CD1c-positive myeloid dendritic cell (primary cell): ENCODE data around the gene PIGU.
"Not testable (repeated sequence)": the region's sequence is repeated elsewhere in the genome, so short reads cannot be mapped to it uniquely, and the experiment has no call there.

Source experiments
- DNase-seq: peaks from one replicate; pipeline ENCODE4 v3.0.0-alpha.2; 2016; ENCODE audit errors: extremely low spot score

The PIGU gene

DNA sequence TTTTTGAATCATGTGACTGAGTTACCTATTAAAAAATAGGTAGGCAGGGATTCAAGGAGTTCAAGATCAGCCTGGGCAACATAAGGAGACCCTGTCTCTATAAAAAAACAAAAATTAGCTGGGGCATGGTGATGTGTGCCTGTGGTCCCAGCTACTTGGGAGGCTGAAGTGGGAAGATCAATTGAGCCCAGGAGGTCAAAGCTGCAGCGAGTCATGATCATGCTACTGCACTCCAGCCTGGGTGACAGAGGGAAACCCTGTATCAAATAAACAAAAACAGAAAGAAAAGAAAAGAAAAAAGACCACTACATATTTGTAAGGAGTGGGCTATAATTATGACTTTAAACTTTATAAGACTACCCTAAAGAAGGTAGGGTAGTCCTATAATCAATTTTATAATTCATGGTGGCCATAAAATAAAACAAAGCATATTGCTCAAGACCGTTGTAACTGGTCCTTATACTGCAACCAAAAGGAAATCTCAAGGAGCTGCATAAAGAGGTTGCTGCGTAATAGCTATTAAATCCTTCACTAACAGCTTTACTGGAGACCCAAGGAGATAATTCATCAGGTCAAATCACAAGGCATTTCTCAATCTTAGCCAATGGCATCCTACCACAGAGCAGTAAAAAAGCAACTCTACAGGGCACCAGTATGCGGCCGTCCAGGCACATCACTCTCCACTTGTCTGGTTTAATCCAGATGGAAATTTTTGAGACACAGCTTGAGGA is 13.5 kb downstream of the PIGU start:
- DNase-seq, result no peak

DNA sequence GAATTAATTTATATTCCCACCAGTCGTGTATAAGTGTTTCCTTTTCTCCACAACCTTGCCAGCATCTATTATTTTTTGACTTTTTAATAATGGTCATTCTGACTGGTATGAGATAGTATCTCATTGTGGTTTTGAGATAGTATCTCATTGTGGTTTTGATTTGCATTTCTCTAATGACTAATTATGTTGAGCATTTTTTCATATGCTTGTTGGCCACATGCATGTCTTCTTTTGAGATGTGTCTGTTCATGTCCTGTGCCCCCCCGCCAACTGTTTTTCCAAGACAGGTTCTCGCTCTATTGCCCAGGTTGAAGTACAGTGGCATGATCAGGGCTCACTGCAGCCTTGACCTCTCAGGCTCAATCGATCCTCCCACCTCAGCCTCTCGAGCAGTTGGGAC is 15.1 kb downstream of the PIGU start:
- DNase-seq, result not testable (repeated sequence)

DNA sequence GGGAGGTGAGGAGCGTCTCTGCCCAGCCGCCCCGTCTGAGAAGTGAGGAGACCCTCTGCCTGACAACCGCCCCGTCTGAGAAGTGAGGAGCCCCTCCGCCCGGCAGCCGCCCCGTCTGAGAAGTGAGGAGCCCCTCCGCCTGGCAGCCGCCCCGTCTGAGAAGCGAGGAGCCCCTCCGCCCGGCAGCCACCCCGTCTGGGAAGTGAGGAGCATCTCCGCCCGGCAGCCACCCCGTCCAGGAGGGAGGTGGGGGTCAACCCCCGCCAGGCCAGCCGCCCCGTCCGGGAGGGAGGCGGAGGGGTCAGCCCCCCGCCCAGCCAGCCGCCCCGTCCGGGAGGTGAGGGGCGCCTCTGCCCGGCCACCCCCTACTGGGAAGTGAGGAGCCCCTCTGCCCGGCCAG is 18.2 kb downstream of the PIGU start:
- DNase-seq, result not testable (repeated sequence)

DNA sequence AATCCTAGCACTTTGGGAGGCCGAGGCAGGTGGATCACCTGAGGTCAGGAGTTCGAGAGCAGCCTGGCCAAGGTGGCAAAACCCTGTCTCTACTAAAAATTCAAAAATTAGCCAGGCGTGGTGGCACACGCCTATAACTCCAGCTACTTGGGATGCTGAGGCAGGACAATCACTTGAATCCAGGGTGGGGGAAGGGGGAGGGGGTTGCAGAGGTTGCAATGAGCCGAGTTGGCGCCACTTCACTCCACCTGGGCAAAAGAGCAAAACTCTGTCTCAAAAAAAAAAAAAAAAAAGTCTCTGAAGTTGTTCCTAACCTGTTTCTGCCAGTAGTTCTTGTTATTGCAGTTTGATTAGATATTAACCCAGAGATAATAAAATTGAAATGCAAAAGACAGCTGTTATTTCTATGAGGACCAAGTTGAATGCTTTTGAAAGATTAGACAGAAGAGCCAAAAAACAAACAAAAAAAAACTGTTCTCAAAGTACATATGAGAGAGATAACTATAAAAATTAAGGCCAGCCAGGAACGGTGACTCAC is 22.6 kb downstream of the PIGU start:
- DNase-seq, result no peak

DNA sequence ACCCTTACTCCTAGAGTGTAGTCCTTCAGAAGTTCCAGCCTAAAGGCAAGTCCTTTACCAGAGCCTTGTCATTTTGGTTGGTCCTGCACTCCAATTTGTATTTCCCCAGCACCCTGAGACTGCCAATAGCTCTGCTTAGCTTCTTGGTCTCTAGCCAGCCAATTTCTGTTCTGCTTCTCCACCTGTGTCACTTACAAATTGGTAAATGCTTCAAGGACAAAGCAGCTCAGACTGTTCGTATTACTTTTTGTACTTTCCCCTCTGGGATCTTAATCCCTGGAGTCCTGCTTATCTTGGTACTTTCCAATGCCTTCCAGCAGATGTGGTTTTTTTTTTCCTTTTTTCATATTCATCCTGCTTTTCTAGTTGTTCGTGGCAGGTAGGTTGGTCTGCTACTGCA is 25.7 kb downstream of the PIGU start:
- DNase-seq, result no peak

DNA sequence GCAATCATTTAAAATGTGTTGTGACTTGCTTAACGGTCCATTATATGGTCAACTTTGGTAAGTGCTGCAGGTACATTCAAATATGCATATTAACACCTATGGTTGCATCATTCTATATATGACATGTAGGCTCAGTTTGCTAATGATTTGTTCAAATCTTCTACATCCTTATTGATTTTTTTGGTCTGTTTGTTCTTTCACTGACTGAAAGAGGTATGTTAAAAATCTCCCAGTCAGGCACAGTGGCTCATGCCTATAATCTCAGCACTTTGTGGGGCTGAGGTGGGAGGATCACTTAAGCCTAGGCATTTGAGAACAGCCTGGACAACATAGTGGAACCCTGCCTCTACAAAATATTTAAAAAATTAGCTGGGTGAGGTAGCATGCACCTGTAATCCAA is 29.2 kb downstream of the PIGU start:
- no peak for DNase-seq

DNA sequence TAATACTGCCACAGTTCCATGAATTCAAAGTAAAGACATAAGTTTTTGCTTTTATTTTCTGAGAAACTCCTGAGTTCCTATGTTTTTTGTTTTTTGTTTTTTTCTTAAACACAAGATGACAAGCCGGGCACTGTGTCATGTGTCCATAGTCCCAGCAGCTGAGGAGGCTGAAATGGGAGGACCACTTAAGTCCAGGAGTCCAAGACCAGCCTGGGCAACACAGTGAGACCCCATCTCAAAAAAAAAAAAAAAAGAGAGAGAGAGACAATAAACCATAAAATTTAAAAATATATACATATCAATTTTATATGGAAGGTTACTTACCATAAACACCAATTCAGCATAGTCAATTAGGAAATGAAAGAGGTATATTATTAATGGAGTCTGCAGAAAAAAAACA is 31.9 kb downstream of the PIGU start:
- DNase-seq, result no peak

DNA sequence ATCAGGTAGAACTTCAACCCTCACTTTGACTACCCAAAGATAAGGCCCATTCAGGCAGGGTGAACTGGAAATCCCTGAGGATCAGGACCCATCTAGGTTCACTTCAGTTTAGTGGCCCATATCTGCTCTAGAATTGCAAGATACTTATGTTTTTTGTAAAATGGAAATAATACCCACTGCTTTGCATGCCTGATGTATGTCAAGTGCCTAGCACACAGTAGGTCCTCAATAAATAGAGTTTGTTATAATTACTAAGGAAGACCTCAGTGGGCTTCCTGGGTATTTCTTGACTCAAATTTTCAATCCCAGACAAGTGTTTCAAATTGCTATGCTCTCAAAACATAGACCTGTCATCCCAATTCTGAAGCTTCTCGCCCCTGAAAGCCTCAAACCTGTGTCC is 32.5 kb downstream of the PIGU start:
- DNase-seq, result no peak

DNA sequence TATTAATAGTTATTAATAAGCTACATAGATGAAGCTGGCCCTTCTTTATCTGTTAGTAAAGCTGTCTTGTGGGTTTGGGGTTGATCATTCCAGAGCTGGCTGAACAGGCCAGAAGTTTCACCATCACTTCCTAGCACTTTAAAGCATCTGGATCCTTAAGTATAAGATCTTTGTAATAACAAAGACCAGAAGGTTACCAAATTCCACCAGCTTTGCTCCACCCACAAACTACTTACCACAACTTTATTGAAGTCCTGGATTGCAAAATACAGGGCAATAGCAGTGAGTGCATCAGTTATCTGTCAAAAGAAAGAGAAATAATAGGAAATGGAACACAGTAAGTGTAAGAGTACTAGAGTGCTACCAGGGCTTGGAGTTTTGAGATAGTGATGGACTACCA is 33.0 kb downstream of the PIGU start:
- no peak for DNase-seq

DNA sequence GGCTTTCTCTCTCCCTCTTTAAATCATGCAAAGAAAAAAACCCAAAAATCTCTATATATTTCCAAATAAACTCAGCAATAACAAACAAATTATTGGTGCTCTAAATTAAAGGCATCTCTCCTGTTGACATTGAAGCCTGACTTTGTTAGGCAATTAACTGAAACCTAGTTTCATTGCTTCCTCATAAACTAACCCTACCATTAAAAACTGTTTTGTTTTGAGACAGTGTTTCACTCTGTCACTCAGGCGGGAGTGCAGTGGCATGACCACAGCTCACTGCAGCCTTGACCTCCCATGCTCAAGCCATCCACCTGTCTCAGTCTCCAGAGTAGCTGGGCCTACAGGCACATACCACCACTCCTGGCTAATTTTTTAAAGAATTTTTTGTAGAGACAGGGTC is 34.9 kb downstream of the PIGU start:
- no peak for DNase-seq

DNA sequence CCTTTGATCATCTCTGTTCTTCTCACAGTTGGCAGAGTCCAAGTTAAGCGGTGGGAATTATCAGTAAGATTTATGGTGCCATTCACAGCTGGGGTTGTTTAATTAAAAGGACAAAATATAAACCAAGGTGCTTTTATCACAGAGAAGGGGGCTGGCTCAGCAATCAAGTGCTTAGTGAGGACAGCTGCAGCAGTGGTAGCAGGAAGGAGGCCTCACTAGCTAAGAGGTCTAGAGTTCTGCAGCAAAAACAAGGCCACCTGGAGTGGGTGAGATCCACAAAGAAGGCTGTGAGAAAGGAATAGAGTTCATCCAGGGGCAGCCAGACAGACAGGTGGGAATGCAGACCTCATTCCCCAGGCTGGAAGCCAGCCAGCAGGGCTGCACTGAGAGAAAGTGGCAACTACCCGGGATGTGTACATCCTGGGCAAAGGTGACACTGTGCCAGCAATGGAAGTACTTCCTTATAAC is 37.1 kb downstream of the PIGU start:
- DNase-seq, result no peak

DNA sequence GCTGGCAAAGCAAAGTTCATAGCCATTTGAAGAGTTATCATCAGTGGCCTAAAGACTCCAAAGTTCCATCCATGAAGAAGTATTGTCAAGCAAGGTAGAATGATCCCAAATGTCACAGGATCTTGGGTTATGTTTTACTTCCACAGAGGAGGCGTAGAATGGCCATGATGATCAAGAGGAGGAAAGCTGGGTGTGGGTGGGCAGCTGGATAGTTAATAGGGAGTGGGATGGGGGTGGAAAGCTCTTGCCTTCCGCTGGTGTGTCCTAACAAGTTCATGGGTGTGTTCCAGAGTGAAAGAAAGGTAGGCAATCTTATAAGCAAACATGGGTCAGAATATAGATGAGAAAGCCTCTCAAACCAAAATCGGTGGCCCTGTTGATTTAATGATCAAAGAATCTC is 38.4 kb downstream of the PIGU start:
- DNase-seq, result no peak

DNA sequence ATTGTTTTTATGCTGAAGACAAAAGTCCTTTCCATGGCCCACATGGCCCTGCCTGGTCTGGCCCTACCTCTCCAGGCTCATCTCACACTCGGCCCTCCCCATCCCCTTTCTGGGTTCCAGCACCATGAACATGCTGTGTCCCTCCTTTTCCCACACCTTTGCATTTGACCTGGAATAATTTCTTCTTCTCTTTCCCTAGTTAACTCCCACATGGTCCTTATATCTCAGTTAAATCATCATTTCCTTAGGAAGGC is 38.9 kb downstream of the PIGU start:
- no peak for DNase-seq

DNA sequence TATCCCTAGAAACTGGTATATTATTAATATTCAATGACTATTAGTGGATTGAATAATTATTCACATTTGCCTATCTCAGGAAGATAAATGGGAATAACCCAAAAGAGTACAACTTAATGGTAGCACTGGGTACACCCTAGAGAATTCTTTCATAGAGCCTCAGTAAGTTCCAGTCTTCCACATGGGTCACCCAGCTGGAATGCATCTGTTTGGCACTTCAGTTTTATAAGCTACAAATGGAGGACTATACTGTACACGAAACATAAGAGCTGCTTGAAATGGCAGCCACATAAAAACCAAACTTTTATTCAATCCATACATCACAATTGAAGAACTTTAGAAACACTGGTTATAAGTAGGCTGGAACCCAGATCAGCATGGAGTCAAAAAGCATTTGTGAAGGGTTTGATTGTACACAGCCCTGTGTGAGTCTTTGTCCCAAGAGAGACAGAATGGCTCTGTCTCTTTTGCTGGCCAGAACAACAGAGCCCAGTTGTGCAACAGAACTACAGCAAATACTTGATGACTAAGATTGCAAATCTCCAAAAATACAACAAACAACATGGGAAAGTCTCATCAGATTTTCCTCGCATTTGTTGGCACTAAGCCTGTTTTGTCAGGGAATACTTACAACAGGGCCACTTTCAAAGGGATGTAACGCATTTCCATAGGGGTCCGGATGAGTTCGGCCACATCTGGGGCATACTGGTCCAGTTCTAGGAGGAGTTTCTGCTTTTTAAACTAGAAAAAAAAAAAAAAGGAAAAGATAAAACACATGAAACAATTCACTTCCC is 39.5 kb downstream of the PIGU start:
- no peak for DNase-seq

DNA sequence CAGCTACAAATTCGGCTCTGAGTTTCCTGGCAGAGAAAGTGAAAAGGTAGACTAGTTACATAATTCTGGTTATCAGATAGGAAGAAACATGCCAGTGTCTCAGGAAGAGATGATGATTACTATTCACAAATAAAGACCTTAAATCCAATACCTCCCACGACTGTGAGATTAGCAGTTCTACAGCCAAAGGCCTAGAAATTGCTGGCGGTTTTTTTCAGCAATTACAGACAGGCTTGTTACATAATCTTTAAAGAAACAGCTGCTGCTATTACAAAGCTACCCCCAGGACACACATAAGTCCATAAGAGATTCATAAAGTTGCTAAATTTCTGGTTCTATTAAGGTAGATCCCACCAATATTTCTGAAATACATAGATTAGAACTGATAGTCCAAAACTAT is 40.2 kb downstream of the PIGU start:
- no peak for DNase-seq

DNA sequence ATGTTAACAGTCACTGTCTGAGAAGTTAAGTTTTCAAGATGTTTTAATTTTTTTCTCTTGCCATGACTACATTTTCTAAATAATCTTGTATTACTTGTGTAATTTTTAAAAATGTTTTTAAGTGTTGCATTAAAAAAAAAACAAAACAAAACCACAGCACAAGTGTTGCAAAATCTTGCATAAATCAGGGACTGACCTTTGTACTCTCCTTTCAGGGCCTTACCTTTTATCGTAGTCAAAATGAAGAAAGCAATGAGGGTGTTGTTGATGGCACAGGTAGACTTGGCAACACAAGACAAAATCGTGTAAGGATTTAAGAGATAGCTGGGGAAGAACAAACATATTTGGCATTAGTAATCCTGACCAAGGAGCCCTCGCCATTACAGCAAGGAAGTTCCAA is 42.5 kb downstream of the PIGU start:
- DNase-seq, result no peak

DNA sequence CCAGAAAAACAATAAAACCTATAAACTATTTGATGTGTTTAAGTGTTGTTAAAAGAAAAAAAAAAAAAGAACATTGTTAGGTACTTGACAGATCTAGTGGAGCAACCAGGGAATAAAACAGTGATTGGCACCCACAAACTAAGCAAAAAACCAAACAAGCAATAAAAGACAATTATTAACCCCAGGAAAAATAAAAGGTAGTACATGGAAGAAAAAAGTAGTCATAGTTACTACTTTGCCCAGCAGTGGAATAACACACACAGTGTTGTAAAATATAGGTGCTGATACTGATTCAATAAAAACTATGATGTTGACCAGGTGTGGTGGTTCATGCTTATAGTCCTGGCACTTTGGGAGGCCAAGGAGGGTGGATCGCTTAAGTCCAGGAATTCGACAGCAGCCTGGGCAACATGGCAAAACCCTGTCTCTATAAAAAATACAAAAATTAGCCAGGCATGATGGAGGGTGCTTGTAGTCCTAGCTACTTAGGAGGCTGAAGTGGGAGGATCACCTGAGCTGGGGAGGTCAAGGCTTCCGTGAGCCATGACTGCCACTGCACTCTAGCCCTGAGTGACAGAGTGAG is 43.9 kb downstream of the PIGU start:
- no peak for DNase-seq

DNA sequence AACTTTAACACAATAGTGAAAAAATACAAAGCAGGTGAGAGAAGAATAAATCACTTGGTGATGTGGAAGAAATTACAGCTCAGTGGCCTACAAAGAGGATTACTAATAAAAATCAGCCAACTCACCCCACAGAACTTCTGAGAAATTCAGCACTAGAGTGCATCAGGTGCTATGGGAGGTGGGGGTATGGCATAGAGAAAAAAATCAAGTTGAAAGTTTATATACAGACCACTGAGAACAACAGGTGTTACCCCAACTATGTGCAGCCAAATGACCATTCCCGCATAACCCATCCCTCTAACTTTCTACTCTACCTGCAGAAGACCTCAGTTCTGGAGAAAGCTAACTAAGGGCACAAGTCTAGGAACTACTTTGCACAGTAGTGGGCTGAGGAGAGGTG is 47.0 kb downstream of the PIGU start:
- DNase-seq, result no peak

DNA sequence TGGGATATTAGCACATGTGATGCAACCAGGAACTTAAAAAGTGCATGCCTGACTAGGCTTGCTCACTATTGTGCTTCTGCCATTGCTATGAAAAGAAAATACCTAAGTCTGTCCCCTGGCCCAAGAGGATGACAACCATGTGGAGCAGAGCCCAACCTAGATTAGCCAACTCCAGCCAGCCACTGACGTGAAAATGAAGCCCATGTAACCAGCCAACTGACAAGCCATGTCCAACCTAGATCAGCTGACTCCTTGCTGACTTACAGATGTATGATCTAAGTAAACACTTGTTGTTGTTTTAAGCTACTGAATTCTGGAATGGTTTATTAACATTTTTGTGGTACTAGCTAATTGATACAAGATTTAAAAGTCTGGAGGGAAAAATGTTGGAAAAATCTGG is 47.5 kb downstream of the PIGU start:
- DNase-seq, result no peak

DNA sequence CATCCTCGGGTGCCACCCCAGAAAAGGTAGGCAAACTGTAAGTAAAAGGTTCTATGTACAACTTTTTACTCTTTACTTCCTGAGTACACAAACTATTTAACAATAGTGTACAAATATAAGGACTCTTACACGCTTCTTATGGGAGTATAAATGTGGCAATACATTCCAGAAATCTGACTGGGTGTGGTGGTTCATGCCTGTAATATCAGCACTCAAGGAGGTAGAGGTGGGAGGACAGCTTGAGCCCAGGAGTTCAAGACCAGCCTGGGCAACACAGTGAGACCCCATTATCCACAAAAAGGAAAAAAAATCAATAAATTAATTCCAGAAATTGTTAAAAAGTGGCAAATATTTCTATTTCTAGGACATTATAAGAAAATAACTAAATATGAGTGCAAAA is 48.9 kb downstream of the PIGU start:
- no peak for DNase-seq

DNA sequence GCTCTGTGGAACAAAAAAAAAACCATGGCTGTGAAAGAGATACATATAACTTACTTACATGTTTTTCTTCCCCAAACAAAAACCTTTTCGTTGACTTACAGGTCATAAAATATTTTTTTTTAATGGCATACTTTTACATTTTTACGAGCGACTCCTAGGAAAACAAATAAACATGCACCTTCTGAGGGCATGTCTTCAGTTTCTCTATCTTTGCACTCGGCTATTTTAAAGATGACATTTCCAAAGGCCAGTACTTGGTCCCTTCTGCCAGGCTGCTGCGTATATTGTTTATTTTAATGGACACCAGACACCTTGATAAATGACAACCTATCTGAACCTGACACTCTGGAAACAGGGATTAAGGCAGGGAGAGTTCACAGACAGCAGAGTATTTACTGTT is 49.4 kb downstream of the PIGU start:
- DNase-seq, result no peak

DNA sequence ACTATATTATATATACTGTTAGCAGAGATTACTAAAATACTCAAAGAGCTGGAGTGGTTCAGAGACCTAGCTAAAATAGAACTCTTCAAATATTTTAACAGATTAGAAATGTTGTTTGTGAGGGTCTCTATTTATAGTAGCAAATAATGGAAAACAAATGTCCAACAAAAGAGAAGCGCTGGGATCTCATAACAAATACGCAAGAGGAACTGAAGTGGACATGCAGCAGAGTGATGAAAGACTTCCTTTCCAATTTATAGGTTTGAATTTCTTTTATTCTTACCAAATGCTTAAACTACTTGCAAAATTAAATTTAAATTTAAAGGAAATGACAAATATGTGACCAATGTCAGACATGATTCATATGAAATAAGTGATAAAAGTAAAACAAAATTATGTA is 49.9 kb downstream of the PIGU start:
- DNase-seq, result peak; percentile 9

DNA sequence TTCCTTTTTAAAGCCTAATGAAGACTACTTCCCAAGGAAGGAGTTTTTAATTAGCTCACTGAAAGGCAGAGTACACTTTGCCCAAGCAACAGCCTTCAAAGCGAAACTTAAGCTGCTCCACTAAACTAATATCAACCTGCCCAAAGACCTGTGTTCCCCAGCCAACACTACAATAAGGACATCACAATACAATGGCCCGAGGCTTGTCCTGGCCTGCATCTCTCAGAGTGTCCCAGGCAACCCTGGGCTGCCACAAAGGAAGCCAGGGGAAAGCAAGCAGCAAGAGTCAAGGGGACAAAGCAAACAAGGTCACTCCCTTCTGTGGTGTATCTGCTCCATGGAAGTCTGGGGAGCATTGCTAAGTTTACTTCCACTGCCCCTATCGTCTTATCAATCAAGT is 52.3 kb downstream of the PIGU start:
- no peak for DNase-seq
